Progenitor cell of endocrine pancreas (in vitro differentiated cells): ENCODE results near the gene ASAP2. TPM values are rescaled to one million over a fixed set of nuclear protein-coding genes. Genes with fewer than 3 reads are reported as not detected.

Experiments
- DNase-seq: peaks from one replicate; pipeline ENCODE4 v3.0.0; 2021; ENCODE audit warnings: low spot score; ENCODE audit not compliant: unreplicated experiment
- H3K27ac Mint-ChIP-seq: 2 replicates; pipeline ENCODE4 v1.8.0; 2021; ENCODE audit warnings: mild to moderate bottlenecking, moderate library complexity, mixed read lengths
- H3K27me3 Mint-ChIP-seq: 2 replicates; pipeline ENCODE4 v1.8.0; 2021; ENCODE audit warnings: mixed read lengths
- H3K36me3 Mint-ChIP-seq: 2 replicates; pipeline ENCODE4 v1.8.0; 2022; ENCODE audit warnings: mixed read lengths; ENCODE audit not compliant: insufficient read depth
- H3K4me1 Mint-ChIP-seq: 2 replicates; pipeline ENCODE4 v1.8.0; 2021; ENCODE audit warnings: low read depth, mixed read lengths
- H3K4me3 Mint-ChIP-seq: 2 replicates; pipeline ENCODE4 v1.8.0; 2021; ENCODE audit warnings: low read depth, mild to moderate bottlenecking, moderate library complexity, mixed read lengths
- H3K9me3 Mint-ChIP-seq: 2 replicates; pipeline ENCODE4 v1.8.0; 2021; ENCODE audit warnings: low read depth, mixed read lengths
- total RNA-seq: library from RNA; stranded (reverse); gene quantifications from 2 replicates; pipeline ENCODE4 v1.2.1, GENCODE V29; 2021
- TF ChIP-seq, protein P1 (sequence below): fragments of 200-600 bp; sonication (generic); IDR thresholded peaks from one replicate; pipeline ENCODE4 v1.5.0; 2021; ENCODE audit warnings: antibody characterized with exemption, mild to moderate bottlenecking; ENCODE audit not compliant: unreplicated experiment

ASAP2 gene
- total RNA-seq, 1 donor from 2014 or later: 65.4 TPM

DNA sequence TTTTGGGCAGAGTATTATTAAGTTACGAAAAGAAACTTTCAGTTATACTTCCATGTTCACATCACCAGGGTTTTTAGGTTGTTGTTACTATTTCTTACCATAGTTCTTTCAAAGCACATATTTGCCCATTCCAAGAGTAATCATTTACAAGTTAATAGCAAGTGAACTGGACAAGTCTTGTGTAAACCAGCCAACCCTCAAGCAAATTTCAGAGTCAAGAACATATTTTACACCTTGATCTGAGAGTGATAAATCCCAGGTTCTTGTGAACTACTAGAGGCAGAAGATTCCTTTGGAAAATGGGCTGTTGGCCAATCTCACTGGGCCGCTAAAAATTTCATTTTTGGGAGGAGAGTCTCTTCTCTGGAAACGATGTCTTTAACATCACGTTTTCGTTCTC is 2.7 kb upstream of the ASAP2 start:
- Mint-ChIP-seq H3K27ac (no peak overlapping the region), H3K9me3 (no peaks in the 10 kb centered on the region), H3K27me3 (no peaks in the 10 kb centered on the region), H3K4me1 (peaks cover 40% of the 10 kb centered on the region), H3K4me3 (no peak overlapping the region), H3K36me3 (no peaks in the 10 kb centered on the region)
- no peak for DNase-seq
- TF ChIP-seq, protein P1, sequence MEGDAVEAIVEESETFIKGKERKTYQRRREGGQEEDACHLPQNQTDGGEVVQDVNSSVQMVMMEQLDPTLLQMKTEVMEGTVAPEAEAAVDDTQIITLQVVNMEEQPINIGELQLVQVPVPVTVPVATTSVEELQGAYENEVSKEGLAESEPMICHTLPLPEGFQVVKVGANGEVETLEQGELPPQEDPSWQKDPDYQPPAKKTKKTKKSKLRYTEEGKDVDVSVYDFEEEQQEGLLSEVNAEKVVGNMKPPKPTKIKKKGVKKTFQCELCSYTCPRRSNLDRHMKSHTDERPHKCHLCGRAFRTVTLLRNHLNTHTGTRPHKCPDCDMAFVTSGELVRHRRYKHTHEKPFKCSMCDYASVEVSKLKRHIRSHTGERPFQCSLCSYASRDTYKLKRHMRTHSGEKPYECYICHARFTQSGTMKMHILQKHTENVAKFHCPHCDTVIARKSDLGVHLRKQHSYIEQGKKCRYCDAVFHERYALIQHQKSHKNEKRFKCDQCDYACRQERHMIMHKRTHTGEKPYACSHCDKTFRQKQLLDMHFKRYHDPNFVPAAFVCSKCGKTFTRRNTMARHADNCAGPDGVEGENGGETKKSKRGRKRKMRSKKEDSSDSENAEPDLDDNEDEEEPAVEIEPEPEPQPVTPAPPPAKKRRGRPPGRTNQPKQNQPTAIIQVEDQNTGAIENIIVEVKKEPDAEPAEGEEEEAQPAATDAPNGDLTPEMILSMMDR: no peak

DNA sequence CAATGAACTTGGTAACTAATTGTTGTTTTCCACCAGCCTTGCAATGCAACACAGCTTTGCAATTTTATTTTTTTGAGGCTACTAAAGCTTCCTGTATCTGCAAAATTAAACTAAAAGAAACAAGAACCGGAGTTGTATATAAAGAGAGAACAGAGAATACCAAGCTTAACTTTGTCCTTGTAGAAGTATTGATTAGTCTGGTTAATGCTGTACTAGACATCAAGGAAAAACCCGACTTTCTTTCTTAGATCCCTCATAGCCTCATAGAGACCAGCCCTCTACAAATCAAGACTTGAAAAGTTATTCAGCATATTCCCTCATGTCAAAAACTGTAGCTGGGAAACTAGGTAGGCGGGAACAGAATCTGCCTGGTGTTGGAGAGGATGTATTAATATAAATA is 1.7 kb upstream of the ASAP2 start:
- TF ChIP-seq, protein P1: no peak
- H3K27me3 Mint-ChIP-seq: no peaks in the 10 kb centered on the region
- no peaks in the 10 kb centered on the region for H3K36me3 Mint-ChIP-seq
- peak overlapping the region; percentile 89 for H3K27ac Mint-ChIP-seq
- H3K4me3 Mint-ChIP-seq: peak overlapping the region; percentile 74
- H3K4me1 Mint-ChIP-seq: peaks cover 45% of the 10 kb centered on the region
- DNase-seq: no peak
- H3K9me3 Mint-ChIP-seq: no peaks in the 10 kb centered on the region

DNA sequence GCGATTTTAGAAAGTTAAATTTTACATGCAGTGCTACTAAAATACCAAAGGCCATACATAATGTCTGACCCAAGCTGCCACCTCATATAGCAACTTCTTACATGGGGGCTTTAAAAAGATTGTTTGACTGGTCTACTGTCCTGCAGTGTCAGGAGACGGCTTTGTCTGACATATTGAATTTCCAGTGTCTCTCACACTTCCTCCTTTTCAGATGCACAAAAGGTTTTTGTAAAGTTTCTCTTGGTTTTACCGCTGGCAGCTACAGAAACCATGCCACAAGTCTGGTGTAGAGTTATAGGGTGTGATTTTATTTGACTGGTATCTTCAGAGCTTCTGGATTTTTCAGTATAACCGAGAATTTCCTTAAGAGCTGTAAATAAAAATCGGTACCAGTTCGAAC is 1.1 kb upstream of the ASAP2 start:
- Mint-ChIP-seq H3K4me1 (peaks cover 48% of the 10 kb centered on the region), H3K27me3 (no peaks in the 10 kb centered on the region), H3K36me3 (peaks cover 2% of the 10 kb centered on the region), H3K9me3 (no peaks in the 10 kb centered on the region), H3K27ac (peak overlapping the region; percentile 89), H3K4me3 (peak overlapping the region; percentile 74)
- TF ChIP-seq, protein P1: no peak
- DNase-seq: no peak

DNA sequence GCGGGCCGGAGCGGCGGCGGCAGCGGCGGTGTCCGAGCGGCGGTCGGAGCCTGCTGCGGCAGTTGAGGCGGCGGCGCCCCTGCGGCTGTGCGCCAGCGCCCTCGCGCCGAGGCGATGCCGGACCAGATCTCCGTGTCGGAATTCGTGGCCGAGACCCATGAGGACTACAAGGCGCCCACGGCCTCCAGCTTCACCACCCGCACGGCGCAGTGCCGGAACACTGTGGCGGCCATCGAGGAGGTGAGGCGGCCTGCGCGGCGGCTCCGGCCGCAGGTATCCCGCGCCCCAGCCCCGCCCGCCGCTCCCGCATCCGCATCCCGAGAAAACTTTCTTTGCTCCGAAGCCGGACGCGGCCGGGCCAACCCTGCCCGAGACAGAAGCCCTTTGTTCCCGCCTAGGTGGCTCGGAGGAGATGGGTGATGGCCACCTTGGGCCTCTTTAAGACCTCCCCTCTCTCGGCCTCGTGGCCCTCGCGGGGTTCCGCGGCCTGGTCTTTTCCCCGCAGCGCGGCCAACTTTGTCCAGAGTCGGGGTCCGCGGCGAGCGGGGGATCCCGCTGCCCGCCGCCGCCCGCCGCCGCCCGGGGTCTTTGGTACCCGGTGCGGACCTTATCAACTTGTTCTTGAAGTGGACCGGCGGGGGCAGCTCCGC is 504 bp downstream of the ASAP2 start:
- no peak for DNase-seq
- Mint-ChIP-seq H3K4me1 (peaks cover 52% of the 10 kb centered on the region), H3K9me3 (no peaks in the 10 kb centered on the region), H3K36me3 (peaks cover 4% of the 10 kb centered on the region), H3K4me3 (peak overlapping the region; percentile 78), H3K27me3 (no peaks in the 10 kb centered on the region), H3K27ac (peak overlapping the region; percentile 89)
- TF ChIP-seq, protein P1: no peak

DNA sequence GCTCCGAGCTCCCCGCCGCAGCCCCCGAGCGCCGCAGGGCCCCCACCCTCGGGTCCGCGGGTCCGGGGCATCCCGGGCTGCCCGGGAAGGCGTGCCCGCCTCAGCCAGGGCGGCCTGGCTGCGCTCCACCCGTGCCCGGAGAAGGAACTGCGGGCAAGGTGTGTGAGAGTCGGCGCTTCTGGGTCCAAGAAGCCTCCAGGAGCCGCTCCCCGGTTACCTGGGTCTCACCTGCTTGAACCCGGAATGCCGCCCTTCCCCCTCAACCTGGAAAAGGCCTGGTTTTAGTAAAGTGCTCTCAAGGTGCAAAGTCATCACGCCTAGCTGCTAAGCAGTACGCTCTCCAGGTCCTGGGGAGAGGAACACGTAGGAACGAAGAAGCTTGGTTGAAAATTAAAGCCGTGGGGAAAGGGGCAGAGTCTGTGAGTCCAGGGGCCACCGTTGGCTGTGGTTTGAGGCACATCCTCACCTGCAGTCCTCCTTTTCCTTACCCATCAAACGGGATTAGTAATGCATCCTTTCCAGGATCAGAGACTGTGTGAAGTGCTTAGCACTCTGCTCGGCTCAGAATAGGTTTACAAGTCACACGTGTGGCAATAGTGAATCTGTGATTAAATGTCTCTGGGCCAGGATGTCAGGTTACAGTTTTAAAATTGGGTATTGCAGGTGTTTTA is 1.2 kb downstream of the ASAP2 start:
- Mint-ChIP-seq H3K27ac (peak overlapping the region; percentile 97), H3K4me3 (peak overlapping the region; percentile 89), H3K36me3 (peaks cover 4% of the 10 kb centered on the region), H3K27me3 (no peaks in the 10 kb centered on the region), H3K4me1 (peaks cover 57% of the 10 kb centered on the region), H3K9me3 (no peaks in the 10 kb centered on the region)
- no peak for DNase-seq
- TF ChIP-seq, protein P1: no peak
